AG04450 (cell line): ENCODE results near the gene SEC23A. TPM values are rescaled to one million over a fixed set of nuclear protein-coding genes. Genes with fewer than 3 reads are reported as not detected.
"Not testable (repeated sequence)": the region's sequence is repeated elsewhere in the genome, so short reads cannot be mapped to it uniquely, and the experiment has no call there.

Experiments
- CTCF ChIA-PET: fragments of 300-600, 350-600 bp; formaldehyde crosslinking; extraction: SDS; loops from one replicate; lab custom pipeline; 2022; ENCODE audit warnings: antibody characterized with exemption, inconsistent platforms; lab: Charles Lee
- POLR2A ChIA-PET: fragments of 350-600 bp; formaldehyde crosslinking; extraction: SDS; loops from one replicate; lab custom pipeline; 2021; ENCODE audit warnings: antibody characterized with exemption, inconsistent platforms; lab: Yijun Ruan, JAX
- DNase-seq: peaks from one replicate; pipeline ENCODE4 v3.0.0-alpha.2; 2011; ENCODE audit warnings: low read depth, low spot score
- H3K27ac ChIP-seq: one replicate; pipeline ENCODE4 v1.5.1; 2012; ENCODE audit warnings: low read depth, low read length, control low read depth
- H3K27me3 ChIP-seq: one replicate; pipeline ENCODE4 v1.6.0; 2012; ENCODE audit warnings: low read length; ENCODE audit not compliant: control insufficient read depth, insufficient read depth
- H3K4me3 ChIP-seq: 2 replicates; pipeline ENCODE4 v1.5.1; 2011; ENCODE audit warnings: mild to moderate bottlenecking, low read depth, low read length, control low read depth
- H3K9me3 ChIP-seq: 2 replicates; pipeline ENCODE4 v1.5.1; 2012; ENCODE audit warnings: low read length; ENCODE audit not compliant: control insufficient read depth, insufficient read depth
- polyA plus RNA-seq: library from polyadenylated mRNA; depleted of rRNA; stranded (reverse); fragments of >200 nt; gene quantifications from 2 replicates; pipeline ENCODE4 v1.2.3, GENCODE V29; 2011
- TF ChIP-seq, protein P1 (sequence below): IDR thresholded peaks from 2 replicates; pipeline ENCODE4 v1.5.1; 2011; ENCODE audit warnings: low read depth, low read length, control low read depth, inconsistent platforms

The SEC23A gene
- polyA plus RNA-seq, 1 experiment: 310 TPM

DNA sequence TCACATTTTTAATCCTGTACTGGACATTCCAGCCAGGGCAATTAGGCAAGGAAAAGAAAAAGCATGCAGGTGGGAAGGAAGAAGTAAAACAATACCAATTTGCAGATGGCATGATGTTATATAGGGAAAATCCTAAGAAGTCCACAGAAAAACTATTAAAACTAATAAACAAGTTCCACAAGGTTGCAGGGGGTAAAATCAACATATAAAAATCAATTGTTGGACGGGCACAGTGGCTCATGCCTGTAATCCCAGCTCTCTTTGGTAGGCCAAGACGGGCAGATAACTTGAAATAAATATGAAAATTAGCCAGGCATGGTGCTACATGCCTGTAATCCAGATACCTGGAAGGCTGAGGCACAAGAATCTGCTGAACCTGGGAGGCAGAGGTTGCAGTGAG lies 31.9 kb downstream of the SEC23A start:
- Histone ChIP-seq H3K4me3 (no peak overlapping the region), H3K27me3 (no peaks in the 10 kb centered on the region), H3K9me3 (no peaks in the 10 kb centered on the region), H3K27ac (no peak overlapping the region)
- DNase-seq: no peak
- TF ChIP-seq, protein P1, sequence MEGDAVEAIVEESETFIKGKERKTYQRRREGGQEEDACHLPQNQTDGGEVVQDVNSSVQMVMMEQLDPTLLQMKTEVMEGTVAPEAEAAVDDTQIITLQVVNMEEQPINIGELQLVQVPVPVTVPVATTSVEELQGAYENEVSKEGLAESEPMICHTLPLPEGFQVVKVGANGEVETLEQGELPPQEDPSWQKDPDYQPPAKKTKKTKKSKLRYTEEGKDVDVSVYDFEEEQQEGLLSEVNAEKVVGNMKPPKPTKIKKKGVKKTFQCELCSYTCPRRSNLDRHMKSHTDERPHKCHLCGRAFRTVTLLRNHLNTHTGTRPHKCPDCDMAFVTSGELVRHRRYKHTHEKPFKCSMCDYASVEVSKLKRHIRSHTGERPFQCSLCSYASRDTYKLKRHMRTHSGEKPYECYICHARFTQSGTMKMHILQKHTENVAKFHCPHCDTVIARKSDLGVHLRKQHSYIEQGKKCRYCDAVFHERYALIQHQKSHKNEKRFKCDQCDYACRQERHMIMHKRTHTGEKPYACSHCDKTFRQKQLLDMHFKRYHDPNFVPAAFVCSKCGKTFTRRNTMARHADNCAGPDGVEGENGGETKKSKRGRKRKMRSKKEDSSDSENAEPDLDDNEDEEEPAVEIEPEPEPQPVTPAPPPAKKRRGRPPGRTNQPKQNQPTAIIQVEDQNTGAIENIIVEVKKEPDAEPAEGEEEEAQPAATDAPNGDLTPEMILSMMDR: no peak
- ChIA-PET POLR2A (no interaction called here), CTCF (interaction anchor here (1.6 kb wide), 1 partner anchor 37 kb away, joined by 3 read pairs; no protein-coding TSS in a partner anchor)

DNA sequence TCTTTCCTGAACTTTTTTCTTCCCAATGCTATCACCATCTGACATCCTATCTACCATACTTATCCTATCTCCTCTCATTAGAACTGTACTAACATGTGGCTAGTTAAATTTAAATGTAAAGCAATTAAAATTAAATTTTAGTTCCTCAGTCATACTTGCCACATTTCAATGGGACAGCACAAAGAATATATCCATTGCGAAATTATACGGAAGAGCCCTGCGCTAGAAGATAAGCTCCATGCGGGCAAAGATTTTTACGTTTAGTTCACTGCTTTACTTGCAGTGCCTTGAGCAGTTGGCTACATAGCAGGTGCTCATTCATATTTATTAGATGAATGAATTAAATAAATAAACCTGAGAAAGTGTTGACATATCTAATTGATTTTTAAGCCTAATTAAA lies 33.1 kb downstream of the SEC23A start:
- DNase-seq: no peak
- Histone ChIP-seq H3K27ac (no peak overlapping the region), H3K27me3 (no peaks in the 10 kb centered on the region), H3K9me3 (no peaks in the 10 kb centered on the region), H3K4me3 (no peak overlapping the region)
- POLR2A ChIA-PET: no interaction called here
- CTCF ChIA-PET: interaction anchor here (1.6 kb wide), 1 partner anchor 36 kb away, joined by 3 read pairs; no protein-coding TSS in a partner anchor
- TF ChIP-seq, protein P1: no peak

DNA sequence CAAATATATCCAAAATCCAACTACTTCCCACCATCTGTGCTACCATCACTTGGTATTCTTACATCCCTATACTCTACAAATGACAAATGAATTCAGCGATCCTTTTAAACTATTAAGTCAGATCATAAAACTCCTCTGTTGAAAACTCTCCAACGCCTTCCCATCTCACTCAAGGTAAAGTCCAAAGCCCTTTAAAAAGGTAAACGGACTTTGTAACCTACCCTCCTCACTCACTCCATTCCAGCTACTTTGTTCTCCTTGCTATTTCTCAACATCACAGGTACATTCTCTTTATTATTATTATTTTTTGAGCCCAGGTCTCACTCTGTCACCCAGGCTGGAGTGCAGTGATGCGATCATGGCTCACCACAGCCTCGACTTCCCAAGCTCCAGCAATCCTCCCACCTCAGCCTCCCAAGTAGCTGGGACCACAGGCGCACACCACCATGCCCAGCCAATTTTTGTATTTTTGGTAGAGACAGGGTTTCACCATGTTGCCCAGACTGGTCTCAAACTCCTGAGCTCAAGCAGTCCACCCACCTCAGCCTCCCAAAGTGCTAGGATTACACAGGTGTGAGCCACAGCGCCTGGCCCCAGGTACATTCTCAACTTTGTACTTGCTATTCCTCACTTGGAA lies 33.7 kb downstream of the SEC23A start:
- H3K4me3 ChIP-seq, DNase-seq, H3K27me3 ChIP-seq, H3K9me3 ChIP-seq, H3K27ac ChIP-seq: not testable (repeated sequence)
- CTCF ChIA-PET: interaction anchor here (1.6 kb wide), 1 partner anchor 35 kb away, joined by 3 read pairs; no protein-coding TSS in a partner anchor
- POLR2A ChIA-PET: interaction anchor here (0.6 kb wide), 1 partner anchor 12 kb away, joined by 3 read pairs; no protein-coding TSS in a partner anchor

DNA sequence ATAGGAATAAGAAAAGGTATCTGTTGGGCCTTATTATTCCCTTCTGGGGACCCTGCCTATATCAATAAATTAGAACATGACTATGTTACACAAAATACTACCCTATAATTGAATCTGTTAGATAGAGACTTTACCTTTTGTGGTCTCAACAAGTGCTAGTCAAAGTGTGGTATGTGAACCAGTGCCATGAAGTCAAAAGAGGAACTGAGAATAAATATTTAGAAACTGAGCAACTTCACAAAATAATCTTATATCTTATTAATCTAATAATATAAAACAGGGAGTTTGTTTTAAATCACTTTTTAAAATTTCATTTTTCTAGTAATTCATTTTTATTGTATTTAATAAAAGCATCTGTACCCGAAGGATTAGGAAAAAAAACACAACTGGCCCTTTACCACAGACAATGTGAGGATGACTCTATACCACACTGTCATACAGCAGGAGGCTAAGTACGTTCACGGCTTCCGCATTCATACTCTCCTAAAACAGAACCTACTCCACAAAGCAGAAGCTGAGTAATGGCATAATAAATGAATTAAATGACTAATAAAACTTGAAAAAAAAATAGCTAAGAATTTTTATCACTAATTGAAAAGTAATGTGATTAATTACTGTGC lies 42.1 kb downstream of the SEC23A start:
- ChIA-PET CTCF (no interaction called here), POLR2A (no interaction called here)
- Histone ChIP-seq H3K9me3 (peaks cover 14% of the 10 kb centered on the region), H3K27me3 (no peaks in the 10 kb centered on the region), H3K27ac (no peak overlapping the region), H3K4me3 (no peak overlapping the region)
- DNase-seq: no peak
- TF ChIP-seq, protein P1: no peak

DNA sequence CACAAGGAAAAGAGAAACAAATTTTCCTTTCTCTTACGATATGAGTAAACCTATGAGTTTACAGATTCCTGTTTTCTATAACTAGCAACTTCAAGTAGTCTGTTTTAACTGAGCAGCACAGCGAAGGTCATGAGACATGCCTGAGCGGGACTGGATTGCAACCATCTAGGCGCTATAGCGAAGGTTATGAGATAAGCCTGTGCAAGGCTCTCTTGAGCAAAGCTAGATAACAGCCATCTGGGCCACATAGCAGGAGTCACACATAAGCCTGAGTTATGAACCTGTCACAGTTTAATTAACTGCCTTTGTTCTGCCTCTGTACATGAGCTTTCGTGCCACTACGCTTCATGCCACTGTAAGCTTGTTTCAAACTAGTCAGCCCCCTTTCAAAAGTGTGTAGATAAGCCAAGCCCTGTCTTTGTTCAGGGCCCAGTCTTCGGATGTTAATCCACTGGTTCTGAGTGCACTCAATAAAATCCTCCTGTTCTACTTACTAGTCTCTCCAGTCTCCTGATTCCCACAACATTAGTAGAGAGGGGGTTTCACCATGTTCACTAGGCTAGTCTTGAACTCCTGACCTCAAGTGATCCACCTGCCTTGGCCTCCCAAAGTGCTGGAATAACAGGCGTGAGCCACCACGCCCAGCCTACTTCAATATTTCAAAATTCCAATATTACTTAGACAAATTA lies 47.1 kb downstream of the SEC23A start:
- ChIA-PET CTCF (no interaction called here), POLR2A (no interaction called here)
- H3K4me3 ChIP-seq: no peak overlapping the region
- H3K27me3 ChIP-seq: no peaks in the 10 kb centered on the region
- TF ChIP-seq, protein P1: no peak
- no peak overlapping the region for H3K27ac ChIP-seq
- H3K9me3 ChIP-seq: peaks cover 21% of the 10 kb centered on the region
- no peak for DNase-seq

DNA sequence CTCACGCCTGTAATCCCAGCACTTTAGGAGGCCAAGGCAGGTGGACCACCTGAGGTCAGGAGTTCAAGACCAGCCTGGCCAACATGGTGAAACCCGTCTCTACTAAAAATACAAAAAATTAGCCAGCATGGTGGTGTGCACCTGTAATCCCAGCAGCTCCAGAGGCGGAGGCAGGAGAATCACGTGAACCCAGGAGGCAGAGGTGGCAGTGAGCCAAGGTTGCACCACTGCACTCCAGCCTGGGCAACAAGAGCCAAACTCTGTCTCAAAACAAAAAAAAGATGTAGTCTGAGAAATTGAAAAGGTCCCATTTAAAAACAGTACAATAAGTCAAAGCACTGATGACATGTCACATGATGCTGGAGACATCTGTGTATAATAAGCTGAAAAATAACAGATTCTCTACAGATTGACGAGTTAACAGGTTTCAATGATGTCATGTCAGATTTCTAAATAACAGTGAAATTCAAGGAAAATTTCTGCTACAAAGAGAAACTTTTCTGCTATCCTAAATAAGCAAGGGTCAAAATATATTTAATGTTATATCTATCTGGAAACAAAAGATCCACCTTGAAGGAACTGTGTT lies 50.1 kb downstream of the SEC23A start:
- H3K27ac ChIP-seq, H3K4me3 ChIP-seq, POLR2A ChIA-PET, H3K27me3 ChIP-seq, CTCF ChIA-PET, DNase-seq: not testable (repeated sequence)
- H3K9me3 ChIP-seq: peaks cover 21% of the 10 kb centered on the region
